HEK293 (cell line): ENCODE data around the gene ADAMTS14.

Source experiments
- CTCF ChIA-PET: fragments of 350-600 bp; formaldehyde crosslinking; extraction: SDS; loops from one replicate; lab custom pipeline; 2021; ENCODE audit warnings: antibody characterized with exemption; lab: Yijun Ruan, JAX
- POLR2A ChIA-PET: fragments of 300-600 bp; formaldehyde crosslinking; extraction: SDS; loops from one replicate; lab custom pipeline; 2020; ENCODE audit warnings: antibody characterized with exemption, inconsistent platforms; lab: Yijun Ruan, JAX
- H3K27ac ChIP-seq: fragments of 200-500 bp; sonication (Bioruptor generic); 2 replicates; pipeline ENCODE4 v1.5.1; 2014; ENCODE audit warnings: low read depth, low read length, control low read depth, inconsistent platforms; ENCODE audit errors: extremely low read depth
- H3K36me3 ChIP-seq, 2 experiments: fragments of 200-500 bp in 1 of 2; sonication (Bioruptor generic) in 1 of 2; 1 replicate in 1 of 2; 2 replicates in 1 of 2; pipeline ENCODE4 v1.5.1; 2014 to 2017; ENCODE audit warnings: inconsistent platforms in 2 of 2, low read length in 2 of 2; ENCODE audit not compliant: control insufficient read depth in 2 of 2, insufficient read depth in 1 of 2
- H3K4me1 ChIP-seq: fragments of 200-500 bp; sonication (Bioruptor generic); 2 replicates; pipeline ENCODE4 v1.5.1; 2014; ENCODE audit warnings: mild to moderate bottlenecking, low read length, inconsistent platforms; ENCODE audit not compliant: control insufficient read depth, insufficient read depth
- H3K4me3 ChIP-seq: 2 replicates; pipeline ENCODE4 v1.5.1; 2011; ENCODE audit warnings: low read depth, mild to moderate bottlenecking, control low read depth, low read length, moderate library complexity
- H3K9me3 ChIP-seq: fragments of 200-500 bp; sonication (Bioruptor generic); 2 replicates; pipeline ENCODE4 v1.5.1; 2014; ENCODE audit warnings: low read depth, low read length, inconsistent platforms; ENCODE audit not compliant: control insufficient read depth, insufficient read depth
- BCL11A ChIP-seq: fragments of 450-650 bp; formaldehyde crosslinking; IDR thresholded peaks from 2 replicates; pipeline ENCODE4 v1.5.1; 2016; ENCODE audit warnings: low read depth, missing biosample characterization, missing genetic modification characterization
- BCL11B ChIP-seq: fragments of 450-650 bp; formaldehyde crosslinking; IDR thresholded peaks from 2 replicates; pipeline ENCODE4 v1.5.1; 2016; ENCODE audit warnings: low read depth, missing biosample characterization, missing genetic modification characterization
- GLIS2 ChIP-seq: fragments of 450-650 bp; formaldehyde crosslinking; IDR thresholded peaks from 2 replicates; pipeline ENCODE4 v1.5.1; 2016; ENCODE audit warnings: missing biosample characterization, missing genetic modification characterization
- IKZF3 ChIP-seq: fragments of 450-650 bp; IDR thresholded peaks from 2 replicates; pipeline ENCODE4 v1.5.0; 2018; ENCODE audit warnings: missing biosample characterization, mild to moderate bottlenecking, missing genetic modification characterization, moderate library complexity
- KLF9 ChIP-seq: fragments of 450-650 bp; formaldehyde crosslinking; IDR thresholded peaks from 2 replicates; pipeline ENCODE4 v1.5.1; 2016; ENCODE audit warnings: missing biosample characterization, missing genetic modification characterization, low read depth
- SETDB1 ChIP-seq: IDR thresholded peaks from one replicate; pipeline ENCODE4 v1.6.1; 2017; ENCODE audit warnings: mild to moderate bottlenecking, low read length, moderate library complexity, mixed read lengths; ENCODE audit not compliant: insufficient read length
- TRIM28 ChIP-seq: IDR thresholded peaks from 2 replicates; pipeline ENCODE4 v1.6.1; 2011; ENCODE audit warnings: low read length, control low read depth, borderline replicate concordance
- ZFP69B ChIP-seq: fragments of 450-650 bp; formaldehyde crosslinking; IDR thresholded peaks from 2 replicates; pipeline ENCODE4 v1.5.1; 2016; ENCODE audit warnings: missing biosample characterization, missing genetic modification characterization
- ZIC2 ChIP-seq: fragments of 450-650 bp; formaldehyde crosslinking; IDR thresholded peaks from 2 replicates; pipeline ENCODE4 v1.5.1; 2016; ENCODE audit warnings: missing biosample characterization, missing genetic modification characterization
- ZNF121 ChIP-seq: fragments of 450-650 bp; formaldehyde crosslinking; IDR thresholded peaks from 2 replicates; pipeline ENCODE4 v1.5.1; 2016; ENCODE audit warnings: missing biosample characterization, missing genetic modification characterization
- ZNF19 ChIP-seq: fragments of 450-650 bp; formaldehyde crosslinking; IDR thresholded peaks from 2 replicates; pipeline ENCODE4; 2016; ENCODE audit warnings: missing biosample characterization, missing genetic modification characterization, low read depth
- ZNF354C ChIP-seq: fragments of 450-650 bp; formaldehyde crosslinking; IDR thresholded peaks from 2 replicates; pipeline ENCODE4 v1.5.1; 2016; ENCODE audit warnings: missing biosample characterization, missing genetic modification characterization, low read depth, borderline replicate concordance
- ZNF423 ChIP-seq: fragments of 450-650 bp; formaldehyde crosslinking; IDR thresholded peaks from 2 replicates; pipeline ENCODE4 v1.5.1; 2016; ENCODE audit warnings: missing biosample characterization, missing genetic modification characterization
- ZNF514 ChIP-seq: fragments of 450-650 bp; formaldehyde crosslinking; IDR thresholded peaks from 2 replicates; pipeline ENCODE4 v1.5.1; 2016; ENCODE audit warnings: missing biosample characterization, missing genetic modification characterization
- ZNF529 ChIP-seq: fragments of 450-650 bp; formaldehyde crosslinking; IDR thresholded peaks from 2 replicates; pipeline ENCODE4 v1.5.1; 2017; ENCODE audit warnings: missing genetic modification characterization, missing biosample characterization; ENCODE audit not compliant: insufficient replicate concordance
- ZNF530 ChIP-seq: fragments of 450-650 bp; formaldehyde crosslinking; IDR thresholded peaks from 2 replicates; pipeline ENCODE4 v1.5.1; 2016; ENCODE audit warnings: low read depth, missing biosample characterization, missing genetic modification characterization
- ZNF548 ChIP-seq: fragments of 450-650 bp; formaldehyde crosslinking; IDR thresholded peaks from 2 replicates; pipeline ENCODE4 v1.5.1; 2016; ENCODE audit warnings: missing biosample characterization, missing genetic modification characterization
- ZNF571 ChIP-seq: fragments of 450-650 bp; formaldehyde crosslinking; IDR thresholded peaks from 2 replicates; pipeline ENCODE4 v1.5.0; 2017; ENCODE audit warnings: missing biosample characterization, missing genetic modification characterization
- ZNF626 ChIP-seq: fragments of 450-650 bp; sonication (Bioruptor Pico); formaldehyde crosslinking; IDR thresholded peaks from 2 replicates; pipeline ENCODE4 v1.5.1; 2018; ENCODE audit warnings: missing biosample characterization, missing genetic modification characterization, inconsistent platforms
- ZNF629 ChIP-seq: fragments of 450-650 bp; formaldehyde crosslinking; IDR thresholded peaks from 2 replicates; pipeline ENCODE4 v1.5.1; 2017; ENCODE audit warnings: missing biosample characterization, missing genetic modification characterization
- ZNF664 ChIP-seq: fragments of 450-650 bp; formaldehyde crosslinking; IDR thresholded peaks from 2 replicates; pipeline ENCODE4 v1.5.1; 2016; ENCODE audit warnings: missing biosample characterization, missing genetic modification characterization
- ZNF785 ChIP-seq: fragments of 450-650 bp; formaldehyde crosslinking; IDR thresholded peaks from 2 replicates; pipeline ENCODE4 v1.5.1; 2016; ENCODE audit warnings: missing biosample characterization, missing genetic modification characterization
- ZSCAN30 ChIP-seq: fragments of 450-650 bp; IDR thresholded peaks from 2 replicates; pipeline ENCODE4 v1.5.1; 2018; ENCODE audit warnings: missing biosample characterization, mild to moderate bottlenecking, missing genetic modification characterization, moderate library complexity
- TF ChIP-seq, protein P1 (sequence below): fragments of 450-650 bp; formaldehyde crosslinking; IDR thresholded peaks from 2 replicates; pipeline ENCODE4 v1.5.1; 2016; ENCODE audit warnings: missing biosample characterization, missing genetic modification characterization
- TF ChIP-seq, protein P2 (sequence below): fragments of 450-650 bp; formaldehyde crosslinking; IDR thresholded peaks from 2 replicates; pipeline ENCODE4 v1.5.1; 2016; ENCODE audit warnings: missing biosample characterization, missing genetic modification characterization

ADAMTS14 gene

DNA sequence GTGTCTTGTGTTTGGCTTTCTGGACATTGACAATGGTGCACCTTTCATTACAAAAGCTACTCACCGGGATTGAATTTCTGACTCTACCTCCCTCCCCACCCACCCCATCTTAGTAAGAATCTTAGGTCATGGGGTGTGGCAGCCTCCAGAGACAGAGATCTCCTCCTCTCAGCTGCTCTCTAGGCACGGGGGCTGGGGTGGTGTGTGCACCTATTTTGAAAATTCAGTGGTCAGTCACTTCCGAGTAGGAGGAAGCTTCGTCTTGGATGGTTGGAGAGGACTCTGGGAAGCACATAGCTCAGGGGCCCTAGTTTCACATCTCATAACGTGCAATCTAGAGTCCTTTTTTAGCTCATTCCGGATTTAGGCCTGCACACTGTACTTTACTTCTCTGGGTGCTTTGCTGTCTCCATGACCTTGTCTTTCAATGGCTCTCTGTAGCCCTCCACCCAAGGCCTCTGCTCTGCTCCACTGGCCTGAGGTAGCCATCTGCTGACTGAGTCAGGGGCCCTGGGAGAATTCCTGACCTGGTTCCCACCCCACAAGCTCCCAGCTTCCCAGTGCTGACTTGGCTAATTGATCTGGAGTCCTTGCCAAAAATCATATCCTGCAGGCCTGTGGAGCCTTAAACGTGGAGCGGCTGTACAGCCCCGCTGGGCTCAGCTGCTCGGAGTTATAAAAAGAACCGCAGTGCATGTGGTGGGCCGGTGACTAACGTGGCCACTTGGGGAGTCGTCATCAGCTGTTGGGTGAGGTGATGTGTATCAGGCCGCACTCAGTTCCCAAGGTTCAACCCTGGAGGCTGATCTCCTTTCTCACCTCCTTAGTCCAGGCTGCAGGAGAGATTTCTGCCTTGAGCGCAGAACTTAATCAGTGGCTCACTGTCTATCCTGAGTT lies 19.3 kb upstream of the ADAMTS14 start:
- ChIA-PET POLR2A (no interaction called here), CTCF (interaction anchor here (0.6 to 1.0 kb wide), 3 partner anchors 10 to 267 kb away, joined by 3 to 5 read pairs (median 3); no protein-coding TSS in a partner anchor)
- Histone ChIP-seq H3K4me1 (no peaks in the 10 kb centered on the region), H3K36me3 (no peaks in the 10 kb centered on the region), H3K4me3 (no peak overlapping the region), H3K9me3 (no peaks in the 10 kb centered on the region), H3K27ac (no peak overlapping the region)
- TF ChIP-seq ZIC2 (tag by site-specific recombination): 0 out of 2 replicates have a peak, but pooled peaks have one; percentile 31
- TF ChIP-seq ZNF354C (tag by site-specific recombination): no peak
- no peak for TF ChIP-seq TRIM28
- TF ChIP-seq ZNF626 (tag by site-specific recombination): no peak
- no peak for TF ChIP-seq BCL11A (tag by site-specific recombination)
- no peak for TF ChIP-seq ZNF19 (tag by site-specific recombination)

DNA sequence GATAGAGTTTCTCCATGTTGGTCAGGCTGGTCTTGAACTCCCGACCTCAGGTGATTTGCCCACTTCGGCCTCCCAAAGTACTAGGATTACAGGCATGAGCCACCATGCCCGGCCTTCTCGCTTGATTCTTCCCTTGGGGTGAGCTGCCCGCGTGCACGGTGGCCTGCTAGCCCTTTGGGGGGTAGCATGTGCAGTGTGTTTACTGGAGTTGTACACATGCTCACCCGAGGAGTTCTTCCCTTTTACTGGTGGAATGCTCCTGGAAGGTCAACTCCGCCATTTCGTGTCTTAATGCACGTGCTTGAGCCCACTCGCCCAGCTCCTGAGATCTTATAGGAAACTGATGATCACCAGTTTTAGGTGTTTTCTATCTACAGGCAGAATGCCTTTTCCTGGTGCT lies 17.0 kb upstream of the ADAMTS14 start:
- H3K9me3 ChIP-seq: no peaks in the 10 kb centered on the region
- no peaks in the 10 kb centered on the region for H3K4me1 ChIP-seq
- CTCF ChIA-PET: no interaction called here
- POLR2A ChIA-PET: no interaction called here
- no peaks in the 10 kb centered on the region for H3K36me3 ChIP-seq
- no peak overlapping the region for H3K27ac ChIP-seq
- no peak overlapping the region for H3K4me3 ChIP-seq
- TF ChIP-seq, protein P1, sequence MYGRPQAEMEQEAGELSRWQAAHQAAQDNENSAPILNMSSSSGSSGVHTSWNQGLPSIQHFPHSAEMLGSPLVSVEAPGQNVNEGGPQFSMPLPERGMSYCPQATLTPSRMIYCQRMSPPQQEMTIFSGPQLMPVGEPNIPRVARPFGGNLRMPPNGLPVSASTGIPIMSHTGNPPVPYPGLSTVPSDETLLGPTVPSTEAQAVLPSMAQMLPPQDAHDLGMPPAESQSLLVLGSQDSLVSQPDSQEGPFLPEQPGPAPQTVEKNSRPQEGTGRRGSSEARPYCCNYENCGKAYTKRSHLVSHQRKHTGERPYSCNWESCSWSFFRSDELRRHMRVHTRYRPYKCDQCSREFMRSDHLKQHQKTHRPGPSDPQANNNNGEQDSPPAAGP (tag by site-specific recombination): no peak
- no peak for TF ChIP-seq KLF9 (tag by site-specific recombination)
- TF ChIP-seq ZNF423 (tag by site-specific recombination): no peak
- no peak for TF ChIP-seq ZNF571 (tag by site-specific recombination)
- no peak for TF ChIP-seq GLIS2
- TF ChIP-seq ZNF121 (tag by site-specific recombination): no peak
- no peak for TF ChIP-seq SETDB1
- no peak for TF ChIP-seq BCL11B (tag by site-specific recombination)
- TF ChIP-seq ZFP69B: no peak
- no peak for TF ChIP-seq ZNF629
- no peak for TF ChIP-seq ZSCAN30
- TF ChIP-seq ZNF785 (tag by site-specific recombination): no peak
- no peak for TF ChIP-seq ZNF664 (tag by site-specific recombination)
- TF ChIP-seq ZNF548 (tag by site-specific recombination): no peak
- no peak for TF ChIP-seq ZNF529 (tag by site-specific recombination)
- TF ChIP-seq ZNF530 (tag by site-specific recombination): no peak
- no peak for TF ChIP-seq IKZF3 (tag by site-specific recombination)
- no peak for TF ChIP-seq ZNF514
- TF ChIP-seq, protein P2, sequence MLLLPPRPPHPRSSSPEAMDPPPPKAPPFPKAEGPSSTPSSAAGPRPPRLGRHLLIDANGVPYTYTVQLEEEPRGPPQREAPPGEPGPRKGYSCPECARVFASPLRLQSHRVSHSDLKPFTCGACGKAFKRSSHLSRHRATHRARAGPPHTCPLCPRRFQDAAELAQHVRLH: no peak
